ENCODE results near the gene EDEM3. TPM values are rescaled to one million over a fixed set of nuclear protein-coding genes. Genes with fewer than 3 reads are reported as not detected.
"Not testable (repeated sequence)": the region's sequence is repeated elsewhere in the genome, so short reads cannot be mapped to it uniquely, and the experiment has no call there.

Gene EDEM3
- total RNA-seq, 1 experiment from 2014 or later, result 33.3 TPM

DNA sequence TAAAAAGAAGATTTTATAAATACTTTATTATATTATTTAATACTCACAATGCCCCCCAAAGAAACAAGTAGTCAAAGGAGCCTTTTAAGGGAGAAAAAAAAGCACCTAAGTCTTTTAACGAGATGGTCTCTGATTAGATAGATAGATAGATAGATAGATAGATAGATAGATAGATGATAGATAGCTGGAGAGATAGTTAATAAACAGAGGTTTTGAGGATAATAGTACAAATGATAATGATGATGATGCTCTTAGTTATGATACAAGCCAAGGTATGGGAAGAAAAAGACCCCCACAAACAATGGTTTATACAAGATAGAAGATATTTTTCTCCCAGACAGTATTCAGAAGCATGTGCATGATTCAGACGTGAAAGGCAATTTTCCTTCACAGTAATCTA, 14.6 kb upstream of the EDEM3 start:
- DNase-seq (ENCODE audit: low read depth), result no peak

DNA sequence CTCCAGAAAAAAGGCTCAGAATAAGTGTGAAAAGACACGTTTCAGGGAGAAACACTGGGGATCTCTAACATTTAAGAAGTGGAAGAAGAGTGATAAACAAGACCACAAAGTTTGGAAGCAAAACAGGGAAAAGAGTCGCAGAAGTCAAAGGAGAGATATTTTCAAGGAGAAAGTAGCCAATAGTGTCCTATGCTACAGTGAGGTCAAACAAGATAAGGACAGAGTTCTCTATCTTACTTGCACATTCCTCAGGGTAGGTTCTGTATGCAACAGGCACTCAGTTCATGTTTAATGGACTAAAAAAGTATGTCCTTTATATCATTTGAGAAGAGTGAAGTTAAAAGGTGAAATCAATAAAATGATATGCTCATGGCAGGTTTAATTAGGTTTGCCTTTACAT, 13.8 kb upstream of the EDEM3 start:
- DNase-seq (ENCODE audit: low read depth), result no peak

DNA sequence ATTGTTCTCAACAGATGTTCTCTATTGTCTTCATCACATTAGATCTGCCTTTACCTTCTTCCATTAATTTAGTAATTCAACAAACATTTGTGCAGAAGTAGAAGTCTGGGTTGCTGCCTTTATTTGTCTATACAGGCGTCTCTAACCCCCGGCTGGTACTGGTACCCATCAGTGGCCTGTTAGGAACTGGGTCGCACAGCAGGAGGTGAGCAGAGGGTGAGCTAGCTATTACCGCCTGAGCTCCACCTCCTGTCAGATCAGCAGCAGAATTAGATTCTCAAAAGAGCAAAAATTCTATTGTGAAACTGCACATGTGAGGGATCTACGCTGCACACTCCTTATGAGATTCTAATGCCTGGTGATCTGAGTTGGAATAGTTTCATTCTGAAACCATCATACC, 12.9 kb upstream of the EDEM3 start:
- no peak for DNase-seq (ENCODE audit: low read depth)

DNA sequence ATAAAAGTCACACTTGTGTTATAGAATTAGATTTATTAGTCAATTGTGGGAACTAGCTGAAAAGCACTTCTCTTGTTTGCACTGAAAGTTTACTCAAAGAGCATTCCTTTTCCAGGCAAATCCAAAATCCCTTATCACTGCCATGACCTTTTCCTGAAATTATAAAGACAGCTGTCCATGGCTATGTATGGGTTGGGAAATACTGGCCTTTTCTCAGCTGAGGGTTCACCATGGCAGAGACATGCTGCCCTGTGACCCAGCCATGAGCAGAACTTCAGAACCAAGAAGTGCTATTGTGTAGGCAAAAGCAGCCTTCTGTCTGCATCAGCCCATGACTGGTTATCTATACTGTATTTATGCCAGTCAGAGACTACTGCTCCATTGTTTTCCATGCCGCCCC, 9.8 kb upstream of the EDEM3 start:
- DNase-seq (ENCODE audit: low read depth), result no peak

DNA sequence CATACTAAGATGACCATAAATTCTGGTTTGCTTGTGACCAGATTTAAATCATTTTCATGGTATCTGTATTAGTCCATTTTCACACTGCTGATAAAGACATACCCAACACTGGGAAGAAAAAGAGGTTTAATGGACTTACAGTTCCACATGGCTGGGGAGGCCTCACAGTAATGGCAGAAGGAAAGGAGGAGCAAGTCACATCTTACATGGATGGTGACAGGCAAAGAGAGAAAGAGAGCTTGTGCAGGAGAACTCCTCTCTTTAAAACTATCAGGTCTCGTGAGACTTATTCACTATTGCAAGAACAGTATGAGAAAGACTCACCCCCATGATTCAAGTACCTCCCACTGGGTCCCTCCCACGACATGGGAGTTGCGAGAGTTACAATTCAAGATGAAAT, 8.9 kb upstream of the EDEM3 start:
- not testable (repeated sequence) for DNase-seq (ENCODE audit: low read depth)

DNA sequence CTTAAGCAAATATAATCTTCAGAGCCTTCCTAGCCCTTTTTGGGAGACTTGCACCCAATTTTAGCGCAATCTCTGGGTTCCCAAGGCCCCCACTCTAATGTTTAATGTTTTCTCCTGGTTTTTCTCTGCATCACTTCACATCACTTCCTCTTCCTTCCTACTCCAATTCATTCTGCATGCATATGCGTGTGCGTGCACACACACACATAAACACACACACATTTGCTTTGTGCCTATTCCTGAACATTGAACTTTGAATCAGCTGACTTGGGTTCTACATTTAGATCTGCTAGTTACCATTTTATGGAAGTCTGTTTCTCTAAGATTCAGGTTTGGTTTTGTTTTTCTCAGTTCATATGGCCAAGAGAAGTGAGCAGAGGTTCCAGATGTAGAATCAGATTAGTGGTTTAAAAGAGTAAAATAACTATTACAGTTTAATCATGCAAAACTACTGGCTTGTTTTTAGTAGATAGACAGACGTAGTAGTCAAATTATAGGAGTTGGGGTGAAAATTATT, 7.4 kb upstream of the EDEM3 start:
- DNase-seq (ENCODE audit: low read depth), result no peak

DNA sequence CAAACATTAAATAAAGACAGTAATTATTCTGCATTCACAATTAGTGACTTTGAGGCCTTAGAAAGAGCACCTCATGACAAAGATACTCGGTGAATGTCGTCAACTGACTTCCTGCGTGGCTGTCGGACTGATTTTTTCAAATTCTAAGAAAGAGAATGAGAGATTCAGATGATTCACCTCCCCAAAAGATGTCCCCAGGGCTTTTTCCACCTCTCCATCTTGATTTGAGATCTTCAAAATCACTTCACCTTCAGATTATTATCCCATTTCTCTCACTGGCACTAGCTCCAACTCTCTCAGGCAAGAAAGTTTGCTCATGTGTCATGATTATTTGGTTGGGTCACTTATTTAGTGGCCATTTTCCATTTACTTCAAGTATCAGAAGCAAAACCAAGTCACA, 5.0 kb upstream of the EDEM3 start:
- DNase-seq (ENCODE audit: low read depth), result peak; percentile 34

DNA sequence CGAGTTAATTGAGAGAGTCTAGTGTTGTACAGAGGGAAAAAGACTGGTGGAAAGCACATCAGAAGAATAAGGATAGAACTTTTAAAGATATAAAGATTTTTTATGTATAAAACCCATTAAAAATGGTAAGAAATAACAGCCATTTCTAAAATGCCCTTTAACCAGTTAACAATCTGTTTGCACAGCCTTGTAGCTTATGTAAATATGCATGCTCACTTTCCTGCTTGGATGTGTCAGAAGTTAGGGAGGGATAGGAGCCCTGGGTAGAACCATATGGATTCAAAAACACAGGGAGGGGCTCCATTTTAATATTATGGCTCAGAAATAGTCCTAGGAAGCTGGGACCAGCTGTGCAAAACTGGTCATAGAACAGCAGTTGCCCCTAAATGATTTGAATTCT, 4.5 kb upstream of the EDEM3 start:
- no peak for DNase-seq (ENCODE audit: low read depth)

DNA sequence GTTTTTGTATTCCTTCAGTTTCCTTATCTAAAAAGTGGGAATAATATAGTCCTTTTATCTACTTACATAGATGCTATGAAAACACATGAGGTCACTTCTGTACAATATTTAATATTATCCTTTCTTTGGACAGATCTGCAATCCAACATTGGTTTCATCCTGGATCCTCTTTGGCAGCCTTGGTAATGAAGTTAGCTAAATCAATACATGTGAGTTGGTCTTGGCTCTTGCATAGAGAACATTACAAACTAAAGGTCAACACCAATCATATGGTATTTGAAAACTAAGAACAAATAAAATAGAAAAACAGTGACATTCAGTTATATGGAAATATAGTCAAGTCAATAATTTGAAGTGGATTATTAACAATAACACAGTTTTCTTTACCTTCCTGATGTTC, 3.2 kb upstream of the EDEM3 start:
- DNase-seq (ENCODE audit: low read depth), result no peak

DNA sequence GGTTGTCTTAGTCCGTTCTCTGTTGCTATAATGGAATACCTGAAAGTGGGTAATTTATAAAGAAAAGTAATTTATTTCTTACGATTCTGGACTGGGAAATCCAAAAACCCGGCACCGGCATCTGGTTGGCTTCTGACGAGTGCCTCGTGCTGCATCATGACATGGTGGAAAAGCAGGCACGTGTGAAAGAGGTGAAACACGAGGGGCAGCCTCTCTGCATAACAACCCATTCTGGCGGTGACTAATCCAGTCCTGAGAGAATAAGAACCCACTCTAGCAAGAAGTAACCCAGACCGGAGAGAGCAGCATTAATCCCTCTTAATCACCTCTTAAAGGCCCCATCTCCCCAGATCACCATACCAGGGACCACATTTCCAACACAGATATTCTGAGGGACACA, 2.7 kb upstream of the EDEM3 start:
- DNase-seq (ENCODE audit: low read depth), result no peak

DNA sequence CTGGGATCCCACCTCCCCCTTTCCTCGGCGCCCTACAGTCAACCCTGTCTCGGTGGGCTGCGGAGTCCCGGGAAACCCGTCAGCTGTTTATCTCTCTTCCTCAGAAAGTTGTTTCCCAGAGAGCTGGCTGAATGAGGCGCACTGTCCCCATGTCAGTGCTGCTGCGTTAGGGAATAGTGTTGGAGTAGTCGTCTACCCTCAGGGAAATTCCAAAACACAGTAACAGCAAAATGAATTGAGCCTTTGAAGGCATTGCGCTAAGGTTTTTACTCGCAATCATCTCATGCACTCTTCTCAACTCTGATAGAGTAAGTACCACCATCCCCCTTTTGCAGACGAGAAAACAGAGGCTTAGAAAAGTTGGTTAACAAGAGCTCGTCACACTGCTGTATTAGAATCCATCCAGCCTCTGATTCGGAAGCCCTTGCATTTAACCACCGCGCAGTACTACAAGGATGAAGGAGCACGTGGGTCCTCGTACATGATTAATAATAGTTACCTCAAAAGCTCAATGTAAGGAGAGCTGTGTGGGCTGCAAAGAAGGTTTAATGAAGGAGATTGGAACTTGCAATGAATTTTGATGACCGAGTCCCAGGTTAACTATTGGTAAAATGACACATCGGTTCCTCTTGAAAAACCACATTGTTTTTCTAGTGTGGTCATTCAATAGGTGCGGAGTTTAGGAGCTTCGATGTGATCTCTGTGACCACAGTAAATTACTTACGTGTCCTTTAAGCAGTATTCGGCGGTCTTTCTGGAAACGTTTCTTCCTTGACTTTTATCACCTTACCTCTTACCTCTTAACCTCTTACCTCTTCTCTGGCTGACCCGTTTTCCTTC, 788 bp upstream of the EDEM3 start:
- DNase-seq (ENCODE audit: low read depth), result peak; percentile 54

DNA sequence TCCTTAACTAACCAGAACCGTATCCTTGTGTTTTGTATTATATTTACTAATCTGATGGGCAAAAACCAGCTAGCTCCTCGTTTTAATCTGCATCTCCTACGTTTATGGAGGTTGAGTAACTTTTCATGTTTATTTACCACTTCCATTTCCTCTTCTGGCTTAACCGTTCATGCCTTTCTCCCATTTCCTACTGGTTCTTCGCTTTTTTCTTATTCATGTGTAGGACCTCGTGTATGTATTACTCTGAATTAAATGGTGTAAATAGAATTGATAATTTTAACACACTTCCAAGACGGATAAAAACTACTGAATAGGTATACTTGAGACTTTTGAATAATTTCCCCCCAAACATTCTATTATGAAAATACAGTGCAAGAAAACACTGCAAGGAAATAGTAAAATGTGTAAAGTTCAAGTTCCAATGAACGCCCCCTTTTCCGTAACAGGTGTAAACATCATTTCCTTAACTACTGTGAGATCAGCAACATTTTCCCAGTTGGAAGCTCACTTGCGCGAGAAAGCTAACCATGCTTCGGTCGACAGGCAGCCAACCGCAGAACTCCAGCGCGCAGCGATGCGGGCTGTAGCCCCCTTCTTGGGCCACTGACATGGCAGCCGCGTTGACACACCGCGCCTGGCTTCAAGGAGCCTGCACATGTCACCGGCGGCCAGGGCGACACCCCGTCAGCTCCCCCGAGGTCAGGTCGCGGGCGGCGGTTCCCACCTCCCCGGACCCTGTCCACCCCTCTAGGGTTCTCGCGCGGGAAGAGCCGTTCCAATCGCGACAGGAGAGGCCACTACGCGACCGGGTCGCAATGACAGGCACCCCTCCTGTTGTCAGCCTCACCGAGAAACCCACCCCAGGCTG, 816 bp downstream of the EDEM3 start:
- DNase-seq (ENCODE audit: low read depth), result peak; percentile 30

DNA sequence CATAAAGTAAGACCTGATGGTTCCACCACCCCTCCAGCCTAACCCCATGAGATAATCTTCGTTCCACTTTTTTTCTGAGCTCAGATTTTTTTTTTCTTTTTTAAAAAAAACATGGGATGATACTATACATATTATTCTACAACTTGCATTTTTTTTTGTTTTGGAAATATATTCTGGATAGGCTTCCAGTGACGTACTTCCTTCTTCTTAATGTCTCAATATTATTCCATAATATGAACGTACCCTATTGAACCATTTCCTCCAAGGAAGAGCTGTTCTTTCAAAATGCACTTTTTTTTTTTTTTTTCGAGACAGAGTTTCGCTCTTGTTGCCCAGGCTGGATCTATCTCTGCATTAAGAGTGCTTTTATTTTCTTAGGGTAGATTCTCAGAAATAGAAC, 1.5 kb downstream of the EDEM3 start:
- no peak for DNase-seq (ENCODE audit: low read depth)

DNA sequence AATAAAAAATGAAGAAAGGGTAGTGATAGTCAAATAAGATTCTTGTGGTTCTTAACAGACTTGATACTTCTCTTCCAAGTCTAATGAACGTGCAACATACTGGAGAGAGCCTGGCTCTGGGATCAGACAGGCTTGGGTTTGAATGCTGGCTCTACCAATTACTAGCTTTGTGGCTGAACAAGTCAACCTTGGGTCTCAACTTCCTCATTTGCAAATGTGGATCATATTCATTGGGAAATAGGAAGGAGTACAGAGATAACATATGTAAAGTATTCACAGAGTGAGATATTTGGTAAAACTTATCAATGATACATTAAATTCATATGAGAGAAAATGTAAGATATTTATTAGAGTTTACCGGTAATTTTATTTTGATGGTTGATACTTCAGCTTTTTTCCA, 2.0 kb downstream of the EDEM3 start:
- DNase-seq (ENCODE audit: low read depth), result no peak

DNA sequence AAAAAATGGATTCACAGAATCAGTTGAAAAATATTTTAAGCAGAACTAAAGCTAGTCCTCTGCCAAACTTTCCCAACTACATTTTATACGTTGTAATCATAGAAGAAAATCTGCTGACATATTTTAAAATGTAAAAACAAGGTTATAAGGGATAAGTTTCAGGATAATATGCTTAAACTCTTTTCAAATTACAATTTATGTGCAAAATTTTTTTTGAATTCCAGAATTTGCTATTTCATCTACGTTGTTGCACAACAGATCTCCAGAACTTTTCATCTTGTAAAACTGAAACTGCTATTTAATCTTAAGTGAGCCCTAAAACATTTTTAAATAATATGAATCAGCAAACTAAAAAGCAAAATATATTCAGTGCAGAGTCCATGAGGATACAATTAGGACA, 5.9 kb downstream of the EDEM3 start:
- DNase-seq (ENCODE audit: low read depth), result no peak

DNA sequence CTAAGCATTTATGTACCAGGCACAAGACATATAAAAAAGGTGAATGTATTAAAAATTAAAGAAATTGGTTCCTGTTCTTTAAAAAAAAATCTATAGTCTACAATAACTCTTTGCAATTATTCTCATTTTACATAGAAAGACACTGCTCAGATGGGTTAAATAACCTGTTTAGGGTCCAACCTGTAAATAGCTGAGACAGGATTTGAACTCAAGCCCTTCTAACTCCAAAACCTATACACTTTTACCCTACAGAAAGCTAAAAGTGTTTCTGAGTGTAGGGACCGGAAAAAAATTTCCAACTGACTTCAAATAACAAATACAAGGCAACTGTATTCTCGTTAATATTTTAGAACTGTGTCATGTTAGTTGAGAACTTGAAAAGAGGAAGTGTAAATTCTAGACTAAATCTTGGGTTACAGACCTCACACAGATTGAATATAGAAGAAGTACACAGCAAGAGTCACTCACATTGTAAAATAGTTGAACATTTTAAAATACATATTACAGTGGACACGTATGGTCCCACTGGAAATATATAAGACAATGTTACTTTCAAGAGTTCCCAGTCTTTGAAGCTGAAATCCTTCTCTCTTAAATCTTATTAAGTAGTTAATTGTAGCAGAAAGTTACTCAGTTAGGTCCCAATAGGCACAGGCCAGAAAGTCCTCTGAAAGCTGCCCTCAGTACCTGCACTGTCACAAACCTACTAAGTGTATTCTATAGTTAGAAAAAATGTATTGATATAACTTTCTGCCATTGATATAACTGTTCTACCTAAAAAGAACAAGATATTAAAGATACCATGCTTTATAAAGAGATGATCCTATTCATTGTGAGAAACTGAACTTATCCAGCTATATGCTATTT, 7.3 kb downstream of the EDEM3 start:
- no peak for DNase-seq (ENCODE audit: low read depth)

DNA sequence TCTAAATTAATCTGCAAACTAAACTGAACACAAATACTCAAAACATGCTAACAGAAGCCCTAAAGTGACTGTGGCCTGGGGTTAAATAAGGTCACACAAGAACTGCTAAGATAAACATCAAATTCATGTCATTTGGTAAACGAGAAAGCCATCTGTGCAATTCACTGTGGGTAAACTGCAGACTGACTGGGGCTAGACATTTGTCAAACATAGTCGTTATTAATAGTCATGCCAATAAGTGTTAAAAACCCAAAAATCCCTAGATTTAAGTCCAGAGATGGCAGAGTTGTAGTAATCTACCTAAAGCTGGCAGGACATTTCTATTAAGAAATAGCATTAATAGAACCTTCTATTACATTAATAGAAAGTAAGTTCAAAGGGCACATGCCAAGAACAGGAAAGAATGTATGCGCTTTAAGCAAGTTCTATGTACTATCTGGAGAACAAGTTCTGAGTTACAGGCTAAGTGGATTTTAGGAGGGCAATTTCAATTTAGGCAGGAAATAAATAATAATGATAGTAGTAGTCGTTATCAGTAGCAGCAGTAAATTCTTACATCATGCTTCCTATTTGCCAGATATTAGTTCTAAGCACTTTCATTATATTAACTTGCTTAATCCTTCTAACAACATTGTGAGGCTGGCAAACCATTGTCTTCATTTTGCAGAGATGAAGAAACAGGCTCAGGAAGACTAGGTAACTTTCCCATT, 8.6 kb downstream of the EDEM3 start:
- peak; percentile 4 for DNase-seq (ENCODE audit: low read depth)

DNA sequence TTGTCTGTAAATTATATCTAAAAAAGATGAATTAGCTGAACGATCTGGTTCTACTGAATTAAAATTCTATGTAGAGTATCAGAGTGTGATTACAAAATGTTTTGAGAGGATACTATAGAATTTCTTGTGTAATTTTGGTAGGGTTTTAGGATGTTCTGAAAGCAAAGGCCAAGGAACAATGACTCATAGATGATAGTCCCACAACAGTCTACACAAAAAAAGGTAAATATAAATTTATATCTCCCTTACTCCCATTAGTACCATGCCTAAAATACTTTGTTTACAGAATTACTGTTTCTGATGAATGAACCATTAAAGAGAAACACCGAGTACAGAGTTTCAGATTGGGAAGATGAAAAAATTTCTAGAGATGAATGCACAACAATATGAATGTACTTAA, 9.5 kb downstream of the EDEM3 start:
- no peak for DNase-seq (ENCODE audit: low read depth)

DNA sequence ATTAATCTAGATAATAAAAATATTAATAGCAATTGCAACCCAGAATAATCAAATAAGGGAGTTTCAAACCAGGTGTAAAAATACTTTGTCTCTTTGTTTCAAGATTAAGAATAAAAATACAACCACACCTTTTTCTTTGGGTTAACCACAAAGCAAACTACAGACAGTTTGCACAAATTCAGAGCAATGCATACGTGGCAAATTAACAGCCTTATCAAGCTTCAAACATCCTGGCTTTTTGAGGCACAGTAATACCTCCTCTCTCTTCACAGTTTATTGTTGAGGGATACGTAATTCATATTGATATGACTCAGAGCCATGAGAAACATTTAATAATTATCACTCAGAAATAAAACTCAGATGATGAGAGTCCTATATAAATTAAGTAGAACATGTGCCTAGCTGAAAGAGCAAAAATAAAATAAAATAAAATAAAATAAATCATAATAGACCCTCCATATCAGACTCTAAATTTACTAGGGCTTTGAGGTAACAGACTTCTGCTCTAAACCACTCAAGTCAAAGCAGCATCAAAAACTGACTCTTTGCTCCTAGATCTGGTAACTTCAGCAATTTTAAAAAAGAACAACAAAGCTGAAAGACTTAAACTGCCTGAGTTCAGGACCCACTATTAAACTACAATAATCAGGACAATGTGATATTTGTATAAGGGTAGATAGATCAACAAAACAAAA, 11.4 kb downstream of the EDEM3 start:
- DNase-seq (ENCODE audit: low read depth), result no peak

DNA sequence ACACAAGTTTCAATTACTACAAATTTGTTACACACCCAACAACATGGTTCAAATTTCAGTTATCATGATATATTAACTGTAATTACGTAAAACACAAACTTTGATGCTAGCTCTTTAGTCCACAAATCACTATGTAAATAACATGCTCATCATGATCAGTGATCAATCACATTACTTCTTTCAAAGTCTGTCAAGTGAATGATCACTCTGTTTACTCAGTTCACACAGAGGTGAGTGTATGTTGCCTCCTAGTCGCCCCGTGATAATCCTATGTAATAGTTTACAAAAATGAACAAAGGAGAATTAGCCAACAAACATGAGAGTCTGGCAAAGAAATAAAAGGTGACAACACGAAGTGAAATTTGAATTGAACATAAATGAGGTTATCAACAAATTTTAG, 14.3 kb downstream of the EDEM3 start:
- DNase-seq (ENCODE audit: low read depth), result no peak

DNA sequence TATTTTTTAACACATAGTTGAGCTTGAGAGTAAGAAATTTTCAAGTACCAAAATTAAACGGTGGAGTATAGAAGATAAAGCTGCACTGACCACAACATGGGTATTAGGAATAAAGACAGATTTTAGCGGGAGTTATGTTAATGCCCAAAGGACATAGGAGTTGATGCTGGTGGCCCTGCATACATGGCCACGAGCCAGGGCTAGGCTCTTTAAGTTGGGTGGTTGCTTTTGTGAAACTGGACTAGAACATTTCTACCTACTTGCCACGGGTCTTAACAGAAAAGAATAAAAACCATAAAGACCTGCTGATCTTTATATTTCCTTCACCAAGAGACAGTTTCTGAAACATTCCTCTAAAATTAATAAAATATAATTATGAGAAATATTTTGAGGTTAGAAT, 14.9 kb downstream of the EDEM3 start:
- DNase-seq (ENCODE audit: low read depth), result no peak

Data from M059J (cell line).